OCI-LY7 (cell line): Measurements from ENCODE around the gene TJP2.

ENCODE experiments used
- EZH2phosphoT487 ChIP-seq: fragments of 200-600 bp; sonication (generic); IDR thresholded peaks from 2 replicates; pipeline ENCODE4 v1.6.1; 2018; ENCODE audit warnings: low read depth, borderline replicate concordance, mild to moderate bottlenecking, mixed run types, antibody characterized with exemption, low read length, moderate library complexity, mixed read lengths
- TF ChIP-seq, protein P1 (sequence below): fragments of 200-600 bp; sonication (generic); conservative IDR thresholded peaks from 2 replicates; pipeline ENCODE4 v1.5.1; 2014; ENCODE audit warnings: mild to moderate bottlenecking, antibody characterized with exemption, low read length, moderate library complexity, mixed read lengths

DNA sequence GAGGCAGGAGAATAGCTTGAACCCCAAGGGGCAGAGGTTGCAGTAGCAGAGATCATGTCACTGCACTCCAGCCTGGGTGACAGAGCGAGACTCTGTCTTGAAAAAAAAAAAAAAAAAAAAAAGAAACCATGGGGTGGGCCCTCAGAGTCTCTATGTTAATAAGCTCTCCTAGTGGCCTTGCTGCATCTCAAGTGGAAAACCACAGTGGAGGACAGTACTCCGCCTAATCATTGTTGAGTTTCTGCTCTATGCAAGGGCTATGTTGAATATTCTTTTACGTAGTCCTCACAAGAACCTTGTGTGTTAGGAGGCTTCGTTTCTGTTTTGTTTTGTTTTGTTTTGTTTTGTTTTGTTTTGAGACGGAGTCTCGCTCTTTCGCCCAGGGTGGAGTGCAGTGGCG is 48.9 kb downstream of the TJP2 start:
- TF ChIP-seq, protein P1, sequence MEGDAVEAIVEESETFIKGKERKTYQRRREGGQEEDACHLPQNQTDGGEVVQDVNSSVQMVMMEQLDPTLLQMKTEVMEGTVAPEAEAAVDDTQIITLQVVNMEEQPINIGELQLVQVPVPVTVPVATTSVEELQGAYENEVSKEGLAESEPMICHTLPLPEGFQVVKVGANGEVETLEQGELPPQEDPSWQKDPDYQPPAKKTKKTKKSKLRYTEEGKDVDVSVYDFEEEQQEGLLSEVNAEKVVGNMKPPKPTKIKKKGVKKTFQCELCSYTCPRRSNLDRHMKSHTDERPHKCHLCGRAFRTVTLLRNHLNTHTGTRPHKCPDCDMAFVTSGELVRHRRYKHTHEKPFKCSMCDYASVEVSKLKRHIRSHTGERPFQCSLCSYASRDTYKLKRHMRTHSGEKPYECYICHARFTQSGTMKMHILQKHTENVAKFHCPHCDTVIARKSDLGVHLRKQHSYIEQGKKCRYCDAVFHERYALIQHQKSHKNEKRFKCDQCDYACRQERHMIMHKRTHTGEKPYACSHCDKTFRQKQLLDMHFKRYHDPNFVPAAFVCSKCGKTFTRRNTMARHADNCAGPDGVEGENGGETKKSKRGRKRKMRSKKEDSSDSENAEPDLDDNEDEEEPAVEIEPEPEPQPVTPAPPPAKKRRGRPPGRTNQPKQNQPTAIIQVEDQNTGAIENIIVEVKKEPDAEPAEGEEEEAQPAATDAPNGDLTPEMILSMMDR: no peak
- no peak for TF ChIP-seq EZH2phosphoT487
